Measurements from ENCODE around the gene LAMA2. TPM values are rescaled to one million over a fixed set of nuclear protein-coding genes. Genes with fewer than 3 reads are reported as not detected.

LAMA2 gene
- total RNA-seq, 1 experiment from 2014 or later: 4.2 TPM

- no peaks in the 10 kb centered on the region for H3K4me1 ChIP-seq (ENCODE audit: insufficient read depth, low read length)
- no peak overlapping the region for H3K27ac ChIP-seq (ENCODE audit: insufficient read length, low read depth, low read length)
- no peaks in the 10 kb centered on the region for H3K9me3 Mint-ChIP-seq
These were observed 500.0 kb downstream of the LAMA2 start for GRCh38 chr6:129382916-129383315.

More at GRCh38 chr6:129382916-129383315, 500.0 kb downstream of the LAMA2 start:
- Histone ChIP-seq H4K91ac (ENCODE audit: insufficient read length, low read depth, low read length) (no peak overlapping the region), H3K4ac (ENCODE audit: low read depth, low read length) (no peak overlapping the region), H3K4me2 (ENCODE audit: insufficient read depth, insufficient read length, low read length) (no peak overlapping the region), H2BK12ac (ENCODE audit: insufficient read length, low read depth, low read length) (no peak overlapping the region), H4K20me1 (ENCODE audit: control insufficient read depth, insufficient read depth, insufficient read length) (no peaks in the 10 kb centered on the region), H4K5ac (ENCODE audit: insufficient read length, low read depth, low read length) (no peak overlapping the region), H3K18ac (ENCODE audit: insufficient read length, low read depth, low read length) (no peak overlapping the region), H3T11ph (ENCODE audit: low read length) (no peak overlapping the region), H2BK120ac (ENCODE audit: low read depth, low read length, poor library complexity, severe bottlenecking) (no peak overlapping the region), H2BK15ac (ENCODE audit: low read depth, low read length) (no peak overlapping the region), H2BK20ac (ENCODE audit: low read depth, low read length, poor library complexity, severe bottlenecking) (no peak overlapping the region), H3K9me3 (ENCODE audit: control insufficient read depth, low read depth, low read length) (no peaks in the 10 kb centered on the region), H2BK5ac (ENCODE audit: insufficient read length, low read length) (no peak overlapping the region), H3K9ac (ENCODE audit: extremely low read depth, insufficient read length, low read length) (no peak overlapping the region), H3K79me1 (ENCODE audit: insufficient read depth, low read depth, low read length, poor library complexity, severe bottlenecking) (no peaks in the 10 kb centered on the region), H2AFZ (ENCODE audit: low read length) (no peak overlapping the region), H3K79me2 (ENCODE audit: insufficient read depth, low read length) (no peaks in the 10 kb centered on the region), H4K8ac (replicated peaks; ENCODE audit: insufficient read length, low read depth, low read length) (no peak overlapping the region), H3K14ac (ENCODE audit: insufficient read depth, low read length) (no peak overlapping the region), H3K23me2 (ENCODE audit: insufficient read length, low read depth, low read length, poor library complexity, severe bottlenecking) (no peaks in the 10 kb centered on the region), H3K27me3 (ENCODE audit: insufficient read depth, low read length) (no peaks in the 10 kb centered on the region), H3K23ac (ENCODE audit: insufficient read length, low read depth, low read length) (no peak overlapping the region), H2AK5ac (ENCODE audit: insufficient read length, low read length) (no peak overlapping the region), H3K56ac (ENCODE audit: insufficient read length, low read depth, low read length) (no peak overlapping the region)
- Mint-ChIP-seq H3K27me3 (ENCODE audit: low read depth) (no peaks in the 10 kb centered on the region), H3K27ac (no peak overlapping the region), H3K4me3 (no peak overlapping the region), H3K4me1 (peaks cover 3 to 7% of the 10 kb centered on the region in 2 experiments; a peak in 3 of 4 replicates), H3K36me3 (ENCODE audit: insufficient read depth in 1 of 3, low read depth in 3 of 3) (no peaks in the 10 kb centered on the region)
- whole genome bisulfite sequencing (ENCODE audit: extremely low coverage, insufficient read length, low lambda C conversion rate): no CpG with 5 or more reads among the region's 7 CpGs
- no peak for DNase-seq
- TF ChIP-seq CTCF (conservative IDR thresholded peaks at IDR 0.05): no peak
